Naive thymus-derived CD8-positive, alpha-beta T cell (primary cell): ENCODE measurements around the gene C1orf174. TPM values are rescaled to one million over a fixed set of nuclear protein-coding genes. Genes with fewer than 3 reads are reported as not detected.
A peak's percentile ranks its signal among the peaks of the same experiment; 100 is the strongest.

ENCODE experiments used
- ATAC-seq, 2 donors: fragments of 150-1000 bp; cut with Tn5 transposase in 1 of 2; sonication (Bioruptor Pico), chemical (Tn5 transposase) in 1 of 2; 1 replicate in 1 of 2; 2 replicates in 1 of 2; pipeline ENCODE4 v1.10.0; 2021; ENCODE audit warnings: mild to moderate bottlenecking in 2 of 2, moderate library complexity in 2 of 2
- POLR2A ChIA-PET: fragments of 350-600 bp; sonication (Branson Sonifier 250); formaldehyde crosslinking; loops from one replicate; lab custom pipeline; 2021; ENCODE audit warnings: antibody characterized with exemption; lab: Charles Lee
- DNase-seq, 10 donors: peaks; one replicate each; pipeline versions ENCODE4 v3.0.0 to v3.0.0-alpha.2; 2020 to 2022
- H3K27ac Mint-ChIP-seq, 10 donors: one replicate each; pipeline ENCODE4 v1.8.0; 2020 to 2022; ENCODE audit warnings: mild to moderate bottlenecking in 10 of 10, mixed read lengths in 10 of 10, moderate library complexity in 4 of 10, inconsistent platforms in 1 of 10
- H3K27me3 Mint-ChIP-seq, 5 donors: one replicate each; pipeline ENCODE4 v1.8.0; 2021 to 2022; ENCODE audit warnings: mixed read lengths in 5 of 5
- H3K36me3 Mint-ChIP-seq, 3 donors: one replicate each; pipeline ENCODE4 v1.8.0; 2020 to 2022; ENCODE audit warnings: mixed read lengths in 3 of 3, mild to moderate bottlenecking in 2 of 3, inconsistent platforms in 1 of 3
- H3K4me1 Mint-ChIP-seq, 4 donors: one replicate each; pipeline ENCODE4 v1.8.0; 2021 to 2022; ENCODE audit warnings: mixed read lengths in 4 of 4
- H3K4me3 Mint-ChIP-seq, 10 donors: one replicate each; pipeline ENCODE4 v1.8.0; 2020 to 2022; ENCODE audit warnings: mild to moderate bottlenecking in 10 of 10, mixed read lengths in 10 of 10, moderate library complexity in 6 of 10, inconsistent platforms in 1 of 10
- H3K9me3 Mint-ChIP-seq, 9 donors: one replicate each; pipeline ENCODE4 v1.8.0; 2020 to 2022; ENCODE audit warnings: mixed read lengths in 9 of 9, mild to moderate bottlenecking in 3 of 9, inconsistent platforms in 1 of 9, moderate library complexity in 1 of 9
- polyA plus RNA-seq, 3 donors: library from polyadenylated mRNA; unstranded; fragments of 300-500 nt; fragmentation: Illumina TruSeq; gene quantifications; one replicate each; pipeline ENCODE4 v1.2.3, GENCODE V29; 2021
- total RNA-seq, 8 experiments: library from RNA in 2 of 8; stranded (reverse) in 2 of 8; gene quantifications; one replicate each; pipeline ENCODE4 v1.2.3 and lab custom pipeline; 2021 to 2026

Gene C1orf174
- total and polyA plus RNA-seq, 5 experiments from 2014 or later: 16.4 to 29.9 (median 27.6) TPM

GRCh38 chr1:3895951-3896325, 4.1 kb downstream of the C1orf174 start:
- Mint-ChIP-seq H3K9me3 (peaks cover 0 to 18% (median 10%) of the 10 kb centered on the region in 9 donors), H3K4me1 (peaks cover 16 to 56% (median 38%) of the 10 kb centered on the region in 4 donors), H3K27me3 (no peaks in the 10 kb centered on the region), H3K36me3 (peaks cover 5 to 23% (median 16%) of the 10 kb centered on the region in 3 donors), H3K4me3 (no peak overlapping the region), H3K27ac (peak overlapping the region in 1 of 10 donors; percentile 20)
- DNase-seq: no peak
- POLR2A ChIA-PET: no interaction called here
- ATAC-seq: no peak

GRCh38 chr1:3895279-3895950, 4.7 kb downstream of the C1orf174 start:
- DNase-seq (no peak), ATAC-seq (no peak)
- no peak overlapping the region for H3K27ac Mint-ChIP-seq
- peaks cover 5 to 28% (median 16%) of the 10 kb centered on the region in 3 donors for H3K36me3 Mint-ChIP-seq
- H3K9me3 Mint-ChIP-seq: peaks cover 0 to 18% (median 10%) of the 10 kb centered on the region in 9 donors
- no peak overlapping the region for H3K4me3 Mint-ChIP-seq
- H3K4me1 Mint-ChIP-seq: peaks cover 15 to 58% (median 39%) of the 10 kb centered on the region in 4 donors
- no peaks in the 10 kb centered on the region for H3K27me3 Mint-ChIP-seq
- POLR2A ChIA-PET: no interaction called here

- Mint-ChIP-seq H3K27me3 (no peaks in the 10 kb centered on the region), H3K9me3 (peaks cover 0 to 18% (median 10%) of the 10 kb centered on the region in 9 donors), H3K4me3 (no peak overlapping the region), H3K27ac (no peak overlapping the region), H3K4me1 (peaks cover 13 to 58% (median 39%) of the 10 kb centered on the region in 4 donors), H3K36me3 (peaks cover 10 to 35% (median 20%) of the 10 kb centered on the region in 3 donors)
- ATAC-seq (no peak), DNase-seq (no peak)
- POLR2A ChIA-PET: no interaction called here
These were observed 5.3 kb downstream of the C1orf174 start for GRCh38 chr1:3894626-3895278.

GRCh38 chr1:3893190-3893589, 6.9 kb downstream of the C1orf174 start:
- Mint-ChIP-seq H3K4me1 (peaks cover 12 to 47% (median 31%) of the 10 kb centered on the region in 4 donors), H3K4me3 (no peak overlapping the region), H3K9me3 (peaks cover 0 to 11% (median 7%) of the 10 kb centered on the region in 9 donors), H3K27me3 (no peaks in the 10 kb centered on the region), H3K36me3 (peaks cover 10 to 49% (median 22%) of the 10 kb centered on the region in 3 donors), H3K27ac (peak overlapping the region in 2 of 10 donors; percentile 19 to 75)
- POLR2A ChIA-PET: no interaction called here
- DNase-seq (no peak), ATAC-seq (no peak)

GRCh38 chr1:3892748-3893147, 7.3 kb downstream of the C1orf174 start:
- POLR2A ChIA-PET: no interaction called here
- ATAC-seq (no peak), DNase-seq (no peak)
- peaks cover 12 to 42% (median 29%) of the 10 kb centered on the region in 4 donors for H3K4me1 Mint-ChIP-seq
- H3K27me3 Mint-ChIP-seq: no peaks in the 10 kb centered on the region
- peak overlapping the region in 3 of 10 donors; percentile 20 to 75 (median 34) for H3K27ac Mint-ChIP-seq
- peaks cover 0 to 10% (median 4%) of the 10 kb centered on the region in 9 donors for H3K9me3 Mint-ChIP-seq
- H3K36me3 Mint-ChIP-seq: peaks cover 10 to 53% (median 20%) of the 10 kb centered on the region in 3 donors
- H3K4me3 Mint-ChIP-seq: no peak overlapping the region

- ATAC-seq (no peak), DNase-seq (no peak)
- POLR2A ChIA-PET: no interaction called here
- Mint-ChIP-seq H3K36me3 (peaks cover 5 to 61% (median 14%) of the 10 kb centered on the region in 3 donors), H3K9me3 (no peaks in the 10 kb centered on the region), H3K27ac (peak overlapping the region in 4 of 10 donors; percentile 48 to 74 (median 66)), H3K4me3 (no peak overlapping the region), H3K4me1 (peaks cover 8 to 34% (median 22%) of the 10 kb centered on the region in 4 donors), H3K27me3 (no peaks in the 10 kb centered on the region)
These were observed 8.7 kb downstream of the C1orf174 start for GRCh38 chr1:3891329-3891865.

- H3K27ac Mint-ChIP-seq: peak overlapping the region in 7 of 10 donors; percentile 13 to 95 (median 72)
- ATAC-seq (no peak), DNase-seq (peak in 1 of 10 donors; percentile 28)
- H3K27me3 Mint-ChIP-seq: no peaks in the 10 kb centered on the region
- peaks cover 5 to 63% (median 15%) of the 10 kb centered on the region in 3 donors for H3K36me3 Mint-ChIP-seq
- no peaks in the 10 kb centered on the region for H3K9me3 Mint-ChIP-seq
- H3K4me3 Mint-ChIP-seq: peak overlapping the region in 2 of 10 donors; percentile 42 to 84
- POLR2A ChIA-PET: interaction anchor here (1.2 kb wide), 1 partner anchor 9 kb away, joined by 4 read pairs; the partner anchor contains the start of gene C1orf174
- peaks cover 2 to 29% (median 17%) of the 10 kb centered on the region in 4 donors for H3K4me1 Mint-ChIP-seq
These were observed 9.4 kb downstream of the C1orf174 start for GRCh38 chr1:3890389-3891328.

GRCh38 chr1:3889936-3890335, 10.1 kb downstream of the C1orf174 start:
- Mint-ChIP-seq H3K27me3 (no peaks in the 10 kb centered on the region), H3K4me3 (peak overlapping the region in 2 of 10 donors; percentile 57 to 84), H3K27ac (peak overlapping the region in 7 of 10 donors; percentile 14 to 95 (median 72)), H3K9me3 (no peaks in the 10 kb centered on the region), H3K4me1 (peaks cover 0 to 25% (median 13%) of the 10 kb centered on the region in 4 donors), H3K36me3 (peaks cover 5 to 65% (median 15%) of the 10 kb centered on the region in 3 donors)
- POLR2A ChIA-PET: interaction anchor here (1.2 kb wide), 1 partner anchor 10 kb away, joined by 4 read pairs; the partner anchor contains the start of gene C1orf174
- no peak for ATAC-seq
- DNase-seq: peak in 1 of 10 donors; percentile 24

- peaks cover 5 to 78% (median 20%) of the 10 kb centered on the region in 3 donors for H3K36me3 Mint-ChIP-seq
- ATAC-seq (no peak), DNase-seq (no peak)
- no peaks in the 10 kb centered on the region for H3K27me3 Mint-ChIP-seq
- no peak overlapping the region for H3K4me3 Mint-ChIP-seq
- peaks cover 0 to 23% (median 13%) of the 10 kb centered on the region in 4 donors for H3K4me1 Mint-ChIP-seq
- peak overlapping the region in 1 of 10 donors; percentile 36 for H3K27ac Mint-ChIP-seq
- no peaks in the 10 kb centered on the region for H3K9me3 Mint-ChIP-seq
- POLR2A ChIA-PET: no interaction called here
These were observed 11.8 kb downstream of the C1orf174 start for GRCh38 chr1:3888301-3888700.

- Mint-ChIP-seq H3K27ac (peak overlapping the region in 3 of 10 donors; percentile 40 to 68 (median 56)), H3K4me3 (no peak overlapping the region), H3K9me3 (no peaks in the 10 kb centered on the region), H3K36me3 (peaks cover 5 to 84% (median 22%) of the 10 kb centered on the region in 3 donors), H3K27me3 (no peaks in the 10 kb centered on the region), H3K4me1 (peaks cover 0 to 23% (median 11%) of the 10 kb centered on the region in 4 donors)
- DNase-seq: no peak
- ATAC-seq: no peak
- POLR2A ChIA-PET: interaction anchor here (0.8 kb wide), 1 partner anchor 13 kb away, joined by 4 read pairs; the partner anchor contains the start of gene C1orf174
These were observed 13.4 kb downstream of the C1orf174 start for GRCh38 chr1:3886691-3887090.

GRCh38 chr1:3886106-3886670, 13.9 kb downstream of the C1orf174 start:
- no peaks in the 10 kb centered on the region for H3K9me3 Mint-ChIP-seq
- H3K4me3 Mint-ChIP-seq: no peak overlapping the region
- no peaks in the 10 kb centered on the region for H3K27me3 Mint-ChIP-seq
- H3K4me1 Mint-ChIP-seq: peaks cover 5 to 23% (median 14%) of the 10 kb centered on the region in 4 donors
- H3K27ac Mint-ChIP-seq: peak overlapping the region in 2 of 10 donors; percentile 56 to 65
- ATAC-seq (no peak), DNase-seq (no peak)
- peaks cover 5 to 79% (median 22%) of the 10 kb centered on the region in 3 donors for H3K36me3 Mint-ChIP-seq
- POLR2A ChIA-PET: interaction anchor here (0.5 to 0.8 kb wide), 2 partner anchors 13 to 83 kb away, joined by 3 to 4 read pairs; partner anchors contain the start of gene C1orf174
